Psoas muscle (tissue), 8 donors: ENCODE data around the gene GJB5. TPM values are rescaled to one million over a fixed set of nuclear protein-coding genes. Genes with fewer than 3 reads are reported as not detected.

Experiments
- ATAC-seq, 4 donors: fragments of 200-7000 bp; cut with Tn5 transposase; one replicate each; pipeline ENCODE4 v1.9.1; 2020; ENCODE audit warnings: moderate library complexity in 3 of 4, mild to moderate bottlenecking in 2 of 4
- DNase-seq, 2 donors: peaks; one replicate each; pipeline ENCODE4 v3.0.0-alpha.2; 2020
- H3K27ac ChIP-seq: fragments of 200-600 bp; one replicate; pipeline ENCODE4 v1.8.0; 2022
- H3K27me3 ChIP-seq, 3 donors: fragments of 200-600 bp in 1 of 3; one replicate each; pipeline versions ENCODE4 v1.6.1 to v1.8.0; 2013 to 2022; ENCODE audit warnings: low read length in 2 of 3, mild to moderate bottlenecking in 2 of 3, moderate library complexity in 1 of 3; ENCODE audit not compliant: insufficient read depth in 3 of 3
- H3K36me3 ChIP-seq, 2 donors: fragments of 200-600 bp in 1 of 2; one replicate each; pipeline versions ENCODE4 v1.6.1 to v1.8.0; 2013 to 2022; ENCODE audit warnings: low read depth in 1 of 2, mild to moderate bottlenecking in 1 of 2, moderate library complexity in 1 of 2; ENCODE audit not compliant: insufficient read depth in 1 of 2
- H3K4me1 ChIP-seq: fragments of 200-600 bp; one replicate; pipeline ENCODE4 v1.8.0; 2022
- H3K4me3 ChIP-seq: fragments of 200-600 bp; one replicate; pipeline ENCODE4 v1.8.0; 2022; ENCODE audit warnings: mild to moderate bottlenecking
- H3K9me3 ChIP-seq: fragments of 200-600 bp; one replicate; pipeline ENCODE4 v1.8.0; 2022
- CTCF ChIP-seq: fragments of 200-600 bp; IDR thresholded peaks from one replicate; pipeline ENCODE4 v1.8.0; 2022; ENCODE audit warnings: antibody characterized with exemption
- WGBS, 3 donors: extraction: QIAGEN DNeasy Blood & Tissue Kit; methylation state at CpG; one replicate each; pipeline versions ENCODE4 v1.1.6 to v1.1.7; 2013; 5-methylcytosine and 5-hydroxymethylcytosine counted together
- intact Hi-C, 2 donors: fragments of 100-400 bp; cut with DNase I; formaldehyde crosslinking; loops; one replicate each; pipeline versions ENCODE4 v1.11.0 to v1.14.2; 2022
- polyA plus RNA-seq, 3 donors: library from polyadenylated mRNA; stranded (reverse); fragments of 200-250 nt; gene quantifications; one replicate each; pipeline ENCODE4 v1.2.3, GENCODE V29; 2013
- total RNA-seq, 4 donors: library from RNA; stranded (reverse); fragmentation: NEBNext Ultra II Directional in 2 of 4; extraction: Animal tissue kit (Norgen Biotek cat#: 25700) in 2 of 4; gene quantifications; one replicate each; pipeline versions ENCODE4 v1.2.1 to v1.2.4, GENCODE V29; 2021 to 2023
- donor health status: healthy with polysubstance abuse.
- donor health status: DM: no; HTN: no; CAD: no; lungs with moderate emphysema.
- donor health status: Bipolar disorder and iron deficiency.
- donor health status: healthy.
- donor health status: DM: yes; HTN: yes; CAD: no.
- donor health status: DM: no; HTN: no; CAD: no.
- donor health status: DM: no; HTN: no; CAD: no.
- donor health status: DM: yes; HTN: yes; CAD: no.

Gene GJB5
- total and polyA plus RNA-seq, 7 donors = 0.03 TPM; not detected in 6

DNA sequence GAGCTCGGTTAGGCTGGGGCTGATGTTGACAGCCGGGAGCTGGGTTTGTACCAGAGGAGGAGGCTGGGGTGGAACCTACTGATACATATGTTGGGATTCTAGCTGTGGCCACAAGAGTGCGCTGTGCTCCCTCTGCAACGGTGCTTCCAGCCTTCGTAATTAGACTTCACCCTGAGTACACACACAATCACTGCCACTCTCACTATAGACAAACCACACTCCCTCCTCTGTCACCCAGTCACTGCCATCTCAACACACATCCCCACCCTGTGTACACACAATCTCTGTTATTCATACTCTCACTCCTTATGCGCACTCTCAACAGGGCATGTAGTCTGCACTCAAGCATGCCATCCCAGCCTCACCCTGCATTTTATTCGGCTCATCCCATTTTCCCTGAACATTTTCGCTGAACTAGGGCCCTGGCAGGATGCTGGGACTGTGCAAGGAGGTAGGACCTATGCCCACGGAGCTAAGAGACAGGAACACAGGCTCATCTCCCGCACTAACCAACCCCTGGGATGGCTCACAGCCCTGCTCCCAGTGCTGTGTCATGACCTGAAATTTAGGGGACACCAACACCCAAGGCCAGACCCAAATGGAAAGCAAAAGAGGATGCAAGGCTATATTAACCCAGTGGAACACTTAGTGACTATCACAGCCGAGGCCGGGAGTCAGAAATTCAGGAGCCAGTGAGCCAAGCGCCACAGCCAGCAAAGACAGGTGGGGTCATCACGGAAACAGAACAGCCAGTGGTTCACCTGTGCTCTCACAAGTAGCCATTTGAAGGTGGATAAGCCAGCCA is 31.9 kb downstream of the GJB5 start:
- Histone ChIP-seq H3K9me3 (no peaks in the 10 kb centered on the region), H3K36me3 (no peaks in the 10 kb centered on the region), H3K4me1 (peaks cover 7% of the 10 kb centered on the region), H3K27me3 (peaks cover 0 to 17% (median 9%) of the 10 kb centered on the region in 3 donors), H3K27ac (no peak overlapping the region), H3K4me3 (no peak overlapping the region)
- DNase-seq = peak; percentile 44 to 67
- TF ChIP-seq CTCF = peak; percentile 83
- ATAC-seq = peak; percentile 74 to 89 (median 78)
- intact Hi-C loops = loop anchor here (1.0 to 5.0 kb wide), 4 partner anchors 66 to 81 kb away; no protein-coding TSS in a partner anchor
- 44 to 50% (median 45%) methylated on average over 14 of the region's 14 CpGs for WGBS, 3 donors

- WGBS, 3 donors = 34 to 41% (median 38%) methylated on average over 8 to 9 of the region's 9 CpGs
- H3K9me3 ChIP-seq = no peaks in the 10 kb centered on the region
- intact Hi-C loops = loop anchor here (2.0 to 5.0 kb wide), 3 partner anchors 65 to 80 kb away; no protein-coding TSS in a partner anchor
- H3K27me3 ChIP-seq = peaks cover 0 to 7% (median 2%) of the 10 kb centered on the region in 3 donors
- ATAC-seq (peak in 2 of 4 donors; percentile 12 to 51), DNase-seq (no peak)
- no peak overlapping the region for H3K27ac ChIP-seq
- H3K4me1 ChIP-seq = peaks cover 7% of the 10 kb centered on the region
- no peak overlapping the region for H3K4me3 ChIP-seq
- H3K36me3 ChIP-seq = no peaks in the 10 kb centered on the region
- no peak for TF ChIP-seq CTCF
Measured at GRCh38 chr1:34787461-34788420, 32.9 kb downstream of the GJB5 start.

- TF ChIP-seq CTCF = no peak
- ATAC-seq = peak in 1 of 4 donors; percentile 12
- 62 to 64% (median 62%) methylated on average over 6 of the region's 6 CpGs for WGBS, 3 donors
- peaks cover 0 to 19% of the 10 kb centered on the region in 2 donors for H3K36me3 ChIP-seq
- H3K4me1 ChIP-seq = peaks cover 7% of the 10 kb centered on the region
- DNase-seq = no peak
- peaks cover 0 to 4% (median 0%) of the 10 kb centered on the region in 3 donors for H3K27me3 ChIP-seq
- peak overlapping the region; percentile 23 for H3K27ac ChIP-seq
- intact Hi-C loops = no loop called here
- no peak overlapping the region for H3K4me3 ChIP-seq
- no peaks in the 10 kb centered on the region for H3K9me3 ChIP-seq
Measured at GRCh38 chr1:34790985-34791384, 36.1 kb downstream of the GJB5 start.

DNA sequence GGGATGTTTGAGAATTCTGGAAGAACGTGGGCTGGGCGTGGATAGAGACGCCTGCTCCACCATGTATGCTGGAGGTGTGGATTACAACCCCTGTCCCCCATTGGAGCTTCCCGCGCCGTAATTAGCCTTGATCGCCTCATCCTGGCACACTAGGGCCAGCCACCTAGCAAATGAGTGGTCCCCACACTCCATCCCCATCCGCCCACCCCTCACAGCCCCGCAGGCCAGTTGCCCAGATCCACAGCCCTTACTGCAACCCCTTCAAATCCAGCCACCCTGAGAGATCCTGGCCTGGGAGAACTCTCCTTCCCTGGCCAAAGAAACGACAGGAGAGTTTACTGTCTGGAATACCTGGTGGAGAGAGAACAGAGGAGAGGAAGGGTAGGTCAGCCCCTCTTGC is 37.6 kb downstream of the GJB5 start:
- intact Hi-C loops = no loop called here
- ATAC-seq (no peak), DNase-seq (no peak)
- WGBS, 3 donors = 48 to 54% (median 53%) methylated on average over 10 of the region's 10 CpGs
- Histone ChIP-seq H3K9me3 (no peaks in the 10 kb centered on the region), H3K4me3 (peak overlapping the region; percentile 63), H3K4me1 (peaks cover 7% of the 10 kb centered on the region), H3K36me3 (peaks cover 0 to 30% of the 10 kb centered on the region in 2 donors), H3K27ac (peak overlapping the region; percentile 50), H3K27me3 (peaks cover 0 to 4% (median 0%) of the 10 kb centered on the region in 3 donors)
- no peak for TF ChIP-seq CTCF
